Measurements from ENCODE around the gene B4GALT5. TPM values are rescaled to one million over a fixed set of nuclear protein-coding genes. Genes with fewer than 3 reads are reported as not detected.

Gene B4GALT5
- total and polyA plus RNA-seq, 2 donors from 2014 or later: 21.4 to 73.3 TPM

GRCh38 chr20:49677777-49678758 lies 35.6 kb downstream of the B4GALT5 start:
- H3K27ac ChIP-seq (ENCODE audit: low read depth in 2 of 2, low read length in 2 of 2): peak overlapping the region; percentile 44 to 71
- H3K36me3 ChIP-seq (ENCODE audit: control insufficient read depth in 2 of 3, insufficient read depth in 3 of 3, low read length in 3 of 3): no peaks in the 10 kb centered on the region
- no peaks in the 10 kb centered on the region for H3K27me3 ChIP-seq (ENCODE audit: control insufficient read depth, insufficient read depth, low read length)
- DNase-seq (no peak), FAIRE-seq (no peak)
- H3K9me3 ChIP-seq (ENCODE audit: control insufficient read depth in 2 of 3, insufficient read depth in 1 of 3, low read length in 3 of 3): no peaks in the 10 kb centered on the region
- intact Hi-C loops (cut with DNase I): no loop called here
- TF ChIP-seq CTCF (IDR thresholded peaks at IDR 0.05; ENCODE audit: borderline replicate concordance, extremely low read depth, insufficient read depth): no peak
- peak overlapping the region in 1 of 3 donors; percentile 13 for H3K4me3 ChIP-seq (ENCODE audit: low read length in 3 of 3)
- peak overlapping the region in 1 of 3 donors; percentile 33 for H3K9ac ChIP-seq (ENCODE audit: low read length in 3 of 3)
- peaks cover 6 to 81% (median 54%) of the 10 kb centered on the region in 3 donors for H3K4me1 ChIP-seq (ENCODE audit: control insufficient read depth in 2 of 3, insufficient read depth in 2 of 3, low read depth in 1 of 3, low read length in 3 of 3)

- FAIRE-seq: no peak
- no peaks in the 10 kb centered on the region for H3K9me3 ChIP-seq (ENCODE audit: control insufficient read depth in 2 of 3, insufficient read depth in 1 of 3, low read length in 3 of 3)
- intact Hi-C loops (cut with DNase I): no loop called here
- no peaks in the 10 kb centered on the region for H3K27me3 ChIP-seq (ENCODE audit: control insufficient read depth, insufficient read depth, low read length)
- no peak for TF ChIP-seq CTCF (IDR thresholded peaks at IDR 0.05; ENCODE audit: borderline replicate concordance, extremely low read depth, insufficient read depth)
- H3K9ac ChIP-seq (ENCODE audit: low read length in 3 of 3): peak overlapping the region in 1 of 3 donors; percentile 42
- peak overlapping the region; percentile 86 to 88 for H3K27ac ChIP-seq (ENCODE audit: low read depth in 2 of 2, low read length in 2 of 2)
- H3K36me3 ChIP-seq (ENCODE audit: control insufficient read depth in 2 of 3, insufficient read depth in 3 of 3, low read length in 3 of 3): no peaks in the 10 kb centered on the region
- no peak for DNase-seq
- peaks cover 9 to 75% (median 53%) of the 10 kb centered on the region in 3 donors for H3K4me1 ChIP-seq (ENCODE audit: control insufficient read depth in 2 of 3, insufficient read depth in 2 of 3, low read depth in 1 of 3, low read length in 3 of 3)
- peak overlapping the region in 1 of 3 donors; percentile 8 for H3K4me3 ChIP-seq (ENCODE audit: low read length in 3 of 3)
Observed at GRCh38 chr20:49676581-49677291, 36.9 kb downstream of the B4GALT5 start.

- peaks cover 9 to 71% (median 52%) of the 10 kb centered on the region in 3 donors for H3K4me1 ChIP-seq (ENCODE audit: control insufficient read depth in 2 of 3, insufficient read depth in 2 of 3, low read depth in 1 of 3, low read length in 3 of 3)
- no peak for TF ChIP-seq CTCF (IDR thresholded peaks at IDR 0.05; ENCODE audit: borderline replicate concordance, extremely low read depth, insufficient read depth)
- intact Hi-C loops (cut with DNase I): no loop called here
- peak overlapping the region; percentile 86 to 88 for H3K27ac ChIP-seq (ENCODE audit: low read depth in 2 of 2, low read length in 2 of 2)
- peak overlapping the region in 1 of 3 donors; percentile 66 for H3K9ac ChIP-seq (ENCODE audit: low read length in 3 of 3)
- peak overlapping the region in 1 of 3 donors; percentile 40 for H3K4me3 ChIP-seq (ENCODE audit: low read length in 3 of 3)
- no peak for FAIRE-seq
- DNase-seq: peak in 2 of 5 donors; percentile 52 to 62
- H3K36me3 ChIP-seq (ENCODE audit: control insufficient read depth in 2 of 3, insufficient read depth in 3 of 3, low read length in 3 of 3): no peaks in the 10 kb centered on the region
- no peaks in the 10 kb centered on the region for H3K27me3 ChIP-seq (ENCODE audit: control insufficient read depth, insufficient read depth, low read length)
- no peaks in the 10 kb centered on the region for H3K9me3 ChIP-seq (ENCODE audit: control insufficient read depth in 2 of 3, insufficient read depth in 1 of 3, low read length in 3 of 3)
Observed at GRCh38 chr20:49675368-49676151, 38.1 kb downstream of the B4GALT5 start.
